Fibroblast of the aortic adventitia (primary cell): ENCODE measurements around the gene RBMS3. TPM values are rescaled to one million over a fixed set of nuclear protein-coding genes. Genes with fewer than 3 reads are reported as not detected.

Experiments
- DNase-seq: peaks from one replicate; pipeline ENCODE4 v3.0.0-alpha.2; 2010; ENCODE audit warnings: low read depth
- H3K4me3 ChIP-seq: 2 replicates; pipeline ENCODE4 v1.5.1; 2011; ENCODE audit warnings: low read depth, mild to moderate bottlenecking, control low read depth, low read length, moderate library complexity
- CTCF ChIP-seq: IDR thresholded peaks from 2 replicates; pipeline ENCODE4 v1.5.1; 2011; ENCODE audit warnings: mild to moderate bottlenecking, low read length, control low read depth, inconsistent platforms; ENCODE audit not compliant: insufficient read depth
- total RNA-seq: library from RNA; depleted of rRNA; stranded (reverse); fragments of >200 nt; gene quantifications from 2 replicates; pipeline ENCODE4 v1.2.3, GENCODE V29; 2012; ENCODE audit warnings: low replicate concordance

Gene RBMS3
- total RNA-seq, 1 donor, result 84.1 TPM

- no peak overlapping the region for H3K4me3 ChIP-seq
- TF ChIP-seq CTCF, result no peak
- DNase-seq, result peak; percentile 63
These were observed 274.7 kb downstream of the RBMS3 start for GRCh38 chr3:29555590-29555989.

DNA sequence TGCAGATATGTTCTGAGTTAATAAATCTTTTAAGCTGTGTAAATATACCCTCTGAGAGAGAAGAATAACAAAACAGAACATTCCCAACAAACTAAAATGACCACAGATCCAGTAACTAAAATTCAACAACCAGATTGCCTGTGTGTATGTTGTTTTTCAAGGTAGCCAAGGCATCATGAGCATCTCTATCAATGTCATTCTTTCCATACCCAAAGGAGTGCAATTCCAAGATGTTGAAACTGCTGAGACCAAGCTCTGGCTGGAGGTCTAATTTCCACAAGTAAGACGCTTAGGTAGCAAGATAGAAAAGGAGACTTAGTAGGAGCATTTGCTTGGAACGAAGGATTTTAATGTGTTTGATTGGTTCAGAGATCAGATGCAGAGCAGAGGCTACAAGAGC lies 276.3 kb downstream of the RBMS3 start:
- no peak for TF ChIP-seq CTCF
- no peak for DNase-seq
- H3K4me3 ChIP-seq, result no peak overlapping the region

GRCh38 chr3:29557825-29558224 lies 277.0 kb downstream of the RBMS3 start:
- no peak for TF ChIP-seq CTCF

DNA sequence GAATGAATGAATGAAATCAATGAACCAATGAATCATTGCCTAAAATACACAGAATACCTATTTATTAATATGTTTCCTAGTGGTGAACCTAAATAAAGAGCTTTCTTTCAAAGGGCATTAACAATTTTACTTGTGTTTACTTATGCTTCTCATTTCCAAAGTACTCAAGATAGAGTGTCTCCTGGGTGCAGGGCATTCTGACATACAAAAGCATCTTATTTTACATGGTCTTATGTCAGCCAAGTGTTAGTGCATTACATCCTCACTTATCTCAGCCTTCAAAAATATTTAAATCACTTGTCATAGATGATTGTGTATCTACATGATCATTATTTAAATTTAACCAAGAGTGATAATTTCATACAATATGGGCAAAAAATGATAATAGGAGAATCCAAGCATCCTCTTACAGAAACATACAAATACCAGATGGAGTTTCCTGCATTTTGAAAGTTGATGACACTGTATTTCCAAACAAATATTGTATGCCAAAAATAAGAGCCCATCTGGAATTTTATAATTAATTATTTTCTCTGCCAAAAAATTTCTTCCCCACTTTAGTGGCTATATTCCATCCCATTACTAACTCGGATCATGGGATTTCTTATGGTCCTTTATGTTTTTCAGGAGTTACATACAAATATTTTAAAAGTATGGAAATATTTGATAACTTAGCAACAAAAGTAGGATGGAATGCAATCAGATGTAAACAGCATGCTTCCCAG lies 279.0 kb downstream of the RBMS3 start:
- H3K4me3 ChIP-seq, result no peak overlapping the region
- DNase-seq, result peak; percentile 24
- no peak for TF ChIP-seq CTCF

More at GRCh38 chr3:29557825-29558224, 277.0 kb downstream of the RBMS3 start:
- DNase-seq, result no peak
- H3K4me3 ChIP-seq, result no peak overlapping the region

DNA sequence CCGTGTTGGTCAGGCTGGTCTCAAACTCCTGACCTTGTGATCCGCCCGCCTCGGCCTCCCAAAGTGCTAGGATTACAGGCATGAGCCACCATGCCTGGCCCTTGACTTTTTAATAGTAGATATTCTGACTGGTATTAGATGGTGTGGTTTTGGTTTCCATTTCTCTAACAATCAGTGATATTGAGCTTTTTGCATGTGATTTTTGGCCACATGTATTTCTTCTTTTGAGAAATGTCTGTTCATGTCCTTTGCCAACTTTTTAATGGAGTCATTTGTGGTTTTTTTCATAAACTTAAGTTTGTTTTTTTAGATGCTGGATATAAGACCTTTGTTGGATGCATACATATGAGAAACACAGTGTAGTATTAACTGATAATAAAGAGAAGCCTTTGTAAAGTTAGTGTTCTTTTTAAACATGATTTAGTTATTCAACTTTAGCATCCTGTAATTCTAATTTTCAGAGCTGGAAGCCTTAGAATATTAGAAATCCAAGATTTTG lies 280.8 kb downstream of the RBMS3 start:
- no peak for TF ChIP-seq CTCF
- no peak for DNase-seq
- H3K4me3 ChIP-seq, result no peak overlapping the region

DNA sequence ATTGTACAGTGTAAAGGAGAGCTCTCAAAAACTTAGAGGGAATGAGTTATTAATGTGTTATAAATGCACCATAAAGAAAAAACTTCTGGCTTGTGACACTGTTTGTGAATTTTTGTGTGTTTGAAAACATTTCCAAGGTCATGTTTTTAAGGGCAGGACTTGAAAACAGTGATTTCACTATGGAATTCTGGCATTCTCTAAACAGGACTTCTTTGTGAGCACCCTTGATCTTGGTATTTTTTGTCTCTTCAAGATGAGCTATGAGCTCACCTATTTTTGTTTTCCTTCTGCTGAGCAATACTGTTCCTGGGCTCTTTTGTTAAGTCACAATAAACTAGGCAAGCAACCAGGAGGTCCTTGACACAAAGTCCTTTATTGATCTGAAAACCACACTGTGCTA lies 284.4 kb downstream of the RBMS3 start:
- no peak for TF ChIP-seq CTCF
- no peak overlapping the region for H3K4me3 ChIP-seq
- no peak for DNase-seq
